ENCODE results near the gene SLIT3.
A peak's percentile ranks its signal among the peaks of the same experiment; 100 is the strongest.

SLIT3 gene

GRCh38 chr5:169300468-169301385 lies at the start of gene SLIT3:
SLIT3 (minus strand) TSS chr5:169301139; CDS start chr5:169300709, 430 bp downstream.
- TF ChIP-seq CTCF (IDR thresholded peaks at IDR 0.05; ENCODE audit: low read length, missing control alignments), result no peak
- peak; percentile 75 for DNase-seq (ENCODE audit: low read depth)

GRCh38 chr5:169350016-169350415 lies 49.1 kb upstream of the SLIT3 start:
- DNase-seq (ENCODE audit: low read depth), result peak; percentile 65
- H3K4me3 ChIP-seq (replicated peaks; ENCODE audit: low read depth, low read length), result no peak overlapping the region
- TF ChIP-seq CTCF (IDR thresholded peaks at IDR 0.05; ENCODE audit: low read length, missing control alignments), result no peak

More at GRCh38 chr5:169300468-169301385, at the start of gene SLIT3:
- peak within 1 kb of the TSS; percentile 49 for H3K4me3 ChIP-seq (replicated peaks; ENCODE audit: low read depth, low read length)

- no peak overlapping the region for H3K4me3 ChIP-seq (replicated peaks; ENCODE audit: low read depth, low read length)
- no peak for TF ChIP-seq CTCF (IDR thresholded peaks at IDR 0.05; ENCODE audit: low read length, missing control alignments)
- peak; percentile 20 for DNase-seq (ENCODE audit: low read depth)
Measured at GRCh38 chr5:169347786-169348185, 46.8 kb upstream of the SLIT3 start.

- no peak overlapping the region for H3K4me3 ChIP-seq (replicated peaks; ENCODE audit: low read depth, low read length)
Measured at GRCh38 chr5:169344629-169345028, 43.7 kb upstream of the SLIT3 start.

GRCh38 chr5:169343766-169344165 lies 42.8 kb upstream of the SLIT3 start:
- DNase-seq (ENCODE audit: low read depth), result no peak
- no peak overlapping the region for H3K4me3 ChIP-seq (replicated peaks; ENCODE audit: low read depth, low read length)
- no peak for TF ChIP-seq CTCF (IDR thresholded peaks at IDR 0.05; ENCODE audit: low read length, missing control alignments)

More at GRCh38 chr5:169344629-169345028, 43.7 kb upstream of the SLIT3 start:
- no peak for TF ChIP-seq CTCF (IDR thresholded peaks at IDR 0.05; ENCODE audit: low read length, missing control alignments)
- DNase-seq (ENCODE audit: low read depth), result no peak

GRCh38 chr5:169341556-169341955 lies 40.6 kb upstream of the SLIT3 start:
- TF ChIP-seq CTCF (IDR thresholded peaks at IDR 0.05; ENCODE audit: low read length, missing control alignments), result no peak
- no peak for DNase-seq (ENCODE audit: low read depth)
- H3K4me3 ChIP-seq (replicated peaks; ENCODE audit: low read depth, low read length), result no peak overlapping the region

All from fibroblast of pulmonary artery (primary cell).